ENCODE measurements around the gene TECTA.
"Not testable (repeated sequence)": the region's sequence is repeated elsewhere in the genome, so short reads cannot be mapped to it uniquely, and the experiment has no call there.

The TECTA gene

DNA sequence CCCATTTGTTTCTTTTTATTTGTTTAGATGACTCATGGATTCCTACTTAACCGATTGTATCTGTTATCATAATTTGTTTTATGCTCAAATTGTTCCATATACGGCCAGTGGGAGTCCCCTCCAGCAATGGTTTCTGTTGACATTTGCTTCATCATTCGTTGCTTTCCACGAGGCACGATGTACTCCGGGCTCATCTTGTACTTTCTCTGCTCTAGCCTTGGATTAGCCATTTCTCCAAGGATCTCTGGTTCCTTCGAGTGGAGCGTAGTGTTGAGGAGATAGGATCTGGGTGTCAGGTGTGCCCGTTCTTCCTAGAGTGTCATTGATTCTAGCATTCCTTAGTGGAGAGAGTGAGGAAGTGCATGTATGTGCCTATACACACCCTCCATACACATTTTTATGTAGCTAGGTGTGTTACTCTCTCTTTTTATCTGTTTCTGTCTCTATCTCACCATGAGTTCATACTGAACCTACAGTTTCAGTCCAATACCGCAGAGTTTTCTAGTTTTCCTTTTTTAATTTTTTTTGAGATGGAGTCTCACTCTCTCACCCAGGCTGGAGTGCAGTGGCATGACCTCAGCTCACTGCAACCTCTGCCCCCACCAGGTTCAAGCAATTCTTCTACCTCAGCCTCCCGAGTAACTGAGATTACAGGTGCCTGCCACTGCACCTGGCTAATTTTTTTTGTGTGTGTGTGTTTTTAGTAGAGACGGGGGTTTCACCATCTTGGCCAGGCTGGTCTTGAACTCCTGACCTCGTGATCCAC is 31.4 kb downstream of the TECTA start:
- no peak for DNase-seq

DNA sequence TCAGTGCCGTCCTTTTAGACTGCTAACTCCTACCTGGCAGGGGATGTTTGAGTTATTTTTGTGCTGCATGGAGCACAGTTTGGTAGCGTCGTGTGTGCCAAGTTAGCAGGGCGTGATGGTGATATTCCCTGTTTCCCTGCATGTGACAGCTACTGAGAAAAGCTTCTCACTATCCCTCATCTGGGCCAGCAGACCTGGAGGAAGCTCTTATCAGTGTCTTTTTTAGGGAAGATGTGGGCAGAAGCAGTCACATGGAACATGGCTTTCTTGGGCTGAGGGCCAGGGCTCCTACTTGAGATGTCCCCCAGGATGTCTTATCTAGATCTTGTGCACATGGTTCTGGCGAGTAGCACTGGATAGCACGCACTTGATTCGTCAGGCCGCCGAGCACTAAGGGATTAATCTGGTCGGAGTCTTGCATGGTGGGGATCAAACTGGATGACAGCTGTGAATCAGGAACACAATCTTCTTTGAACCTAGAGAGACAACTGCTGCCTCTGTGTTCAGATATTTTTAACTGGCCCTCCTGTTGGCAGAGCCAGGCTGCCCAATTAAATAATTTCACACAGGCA is 33.8 kb downstream of the TECTA start:
- no peak for DNase-seq

DNA sequence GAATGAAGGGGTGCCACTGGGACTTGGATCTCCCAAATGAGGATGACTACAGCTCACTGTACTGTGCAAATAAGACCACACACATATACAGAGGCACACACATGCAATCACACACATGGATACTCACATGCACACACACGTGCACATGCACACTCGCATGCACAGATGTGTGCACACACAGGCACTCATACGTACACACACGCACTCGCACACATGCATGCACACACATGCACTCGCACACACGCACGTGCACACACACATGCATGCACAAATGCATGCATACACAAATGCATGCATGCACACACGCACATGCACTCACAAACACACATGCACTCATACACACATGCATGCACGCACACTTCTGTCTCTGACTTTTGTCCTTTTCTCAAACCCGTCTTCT is 36.0 kb downstream of the TECTA start:
- no peak for DNase-seq

DNA sequence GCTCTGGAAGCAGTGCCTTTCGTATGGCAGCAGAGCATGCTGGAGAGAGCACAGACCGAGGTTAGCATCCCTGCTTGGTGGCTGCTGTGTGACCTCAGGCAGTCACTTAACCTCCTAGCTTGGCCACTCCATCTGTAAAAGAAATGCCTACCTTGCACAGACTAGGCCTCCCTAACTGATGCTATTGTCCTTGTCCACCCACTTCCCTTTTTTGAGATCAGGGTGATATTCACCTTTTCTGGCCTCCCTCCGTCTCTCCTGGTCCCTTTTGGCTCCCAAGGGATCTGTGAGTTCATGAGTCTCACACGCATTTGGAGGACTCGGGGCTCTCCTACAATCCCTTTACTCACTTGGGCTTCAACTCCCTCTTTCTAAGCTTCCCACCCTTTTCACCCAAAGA is 37.2 kb downstream of the TECTA start:
- DNase-seq, result no peak

DNA sequence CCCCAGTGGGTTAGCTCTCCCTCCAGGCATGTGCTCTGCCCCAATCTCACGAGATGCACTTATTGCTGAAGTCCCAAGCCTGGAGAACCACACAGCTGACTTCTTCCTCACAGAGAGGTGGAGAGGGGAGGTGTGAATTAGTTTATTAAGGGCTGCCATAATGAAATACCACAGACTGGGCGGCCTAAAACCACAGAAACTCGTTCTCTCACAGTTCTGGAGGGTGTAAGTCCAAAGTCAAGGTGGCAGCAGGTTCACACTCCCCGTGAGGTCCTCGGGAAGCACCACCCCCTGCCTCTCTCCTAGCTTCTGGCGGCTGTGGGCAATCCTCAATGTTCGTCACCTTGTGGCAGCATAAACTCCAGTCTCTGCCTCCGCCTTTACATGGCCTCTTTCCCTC is 39.3 kb downstream of the TECTA start:
- DNase-seq, result no peak

DNA sequence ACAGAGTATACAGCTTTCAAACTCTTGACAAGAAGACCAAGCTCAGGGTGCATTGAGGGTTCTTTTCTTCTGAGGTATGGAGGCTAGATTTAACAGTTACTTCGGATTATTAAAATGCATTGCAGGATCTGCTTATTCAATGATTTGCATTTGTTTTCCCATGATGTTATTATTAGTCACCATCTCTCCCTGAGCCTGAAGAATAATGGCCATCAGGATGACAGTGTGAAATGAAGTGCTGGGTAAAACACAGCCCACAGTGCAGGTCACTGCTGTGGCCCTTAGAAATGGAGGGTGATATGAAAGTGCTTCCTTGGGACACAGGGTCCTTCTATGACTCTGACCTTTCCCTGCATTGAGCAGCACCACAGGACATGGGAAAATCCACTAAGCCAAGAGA is 40.0 kb downstream of the TECTA start:
- no peak for DNase-seq

DNA sequence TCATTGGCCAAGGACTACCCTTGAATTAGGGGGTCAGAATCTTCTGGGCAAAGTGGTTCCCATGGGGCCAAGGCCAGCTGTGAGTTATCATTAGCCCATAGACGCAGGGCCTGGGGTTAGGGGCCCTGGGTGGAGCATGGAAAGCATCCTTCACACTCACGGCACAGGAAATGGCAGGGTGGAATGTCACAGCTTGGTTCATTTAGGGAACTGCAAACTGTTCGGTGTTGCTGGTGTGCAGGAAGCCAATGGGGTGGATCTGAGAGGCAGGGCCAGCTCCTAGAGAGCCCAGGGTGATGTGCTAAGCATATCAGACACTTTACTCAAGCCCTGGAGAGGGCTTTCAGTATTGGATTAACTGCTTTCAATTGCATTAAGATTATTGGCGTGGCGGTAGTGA is 42.9 kb downstream of the TECTA start:
- DNase-seq, result no peak

DNA sequence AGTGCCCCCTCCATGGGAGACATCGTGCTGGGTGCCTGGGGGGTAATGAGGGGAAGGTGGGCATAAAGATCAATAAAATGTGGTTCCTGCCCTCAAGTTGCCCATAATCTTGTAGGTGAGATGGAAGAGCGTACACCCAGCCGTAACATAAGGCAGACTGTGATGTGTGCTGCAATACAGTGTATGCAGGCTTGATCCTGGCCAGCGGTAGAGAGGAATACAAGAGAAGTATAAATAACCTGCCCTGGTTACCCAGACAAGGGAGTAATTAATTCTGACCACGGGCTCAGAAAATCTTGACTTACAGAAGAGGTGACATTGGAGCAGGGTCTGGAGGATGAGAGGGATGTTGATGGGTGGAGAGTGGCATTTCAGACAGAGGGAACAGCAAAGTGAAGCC is 43.7 kb downstream of the TECTA start:
- no peak for DNase-seq

DNA sequence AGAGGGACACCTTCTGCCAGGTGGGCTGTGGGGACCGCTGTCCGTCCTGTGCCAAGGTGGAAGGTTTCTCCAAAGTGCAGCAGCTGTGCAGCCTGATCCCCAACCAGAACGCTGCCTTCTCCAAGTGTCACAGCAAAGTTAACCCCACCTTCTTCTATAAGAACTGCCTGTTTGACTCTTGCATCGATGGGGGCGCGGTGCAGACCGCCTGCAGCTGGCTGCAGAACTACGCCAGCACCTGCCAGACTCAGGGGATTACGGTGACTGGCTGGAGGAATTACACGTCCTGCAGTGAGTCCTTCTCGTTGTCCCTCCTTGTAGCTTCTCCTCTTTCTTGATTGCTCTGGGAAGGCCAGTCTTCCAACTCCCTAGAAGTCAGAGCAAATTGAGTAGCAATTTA is 44.8 kb downstream of the TECTA start:
- DNase-seq, result no peak

DNA sequence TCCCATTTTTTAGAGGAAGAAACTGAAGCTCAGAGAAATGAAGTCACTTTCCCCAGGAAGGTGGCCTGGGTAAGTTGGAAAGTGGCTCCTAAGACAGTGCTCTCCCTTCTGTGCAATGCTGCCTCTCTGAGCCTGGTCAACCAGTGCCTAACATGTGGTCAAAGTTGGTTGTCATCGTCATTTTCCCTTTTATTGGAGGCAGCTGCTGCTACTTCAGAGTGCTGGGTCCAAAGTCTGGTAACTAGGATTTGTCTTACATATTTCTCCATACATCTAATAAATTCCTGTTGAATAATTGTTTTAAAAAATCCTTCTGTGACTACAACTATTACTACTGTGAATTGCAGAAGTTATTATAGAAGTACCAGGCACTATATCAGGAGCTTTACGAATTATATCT is 48.1 kb downstream of the TECTA start:
- DNase-seq, result no peak

DNA sequence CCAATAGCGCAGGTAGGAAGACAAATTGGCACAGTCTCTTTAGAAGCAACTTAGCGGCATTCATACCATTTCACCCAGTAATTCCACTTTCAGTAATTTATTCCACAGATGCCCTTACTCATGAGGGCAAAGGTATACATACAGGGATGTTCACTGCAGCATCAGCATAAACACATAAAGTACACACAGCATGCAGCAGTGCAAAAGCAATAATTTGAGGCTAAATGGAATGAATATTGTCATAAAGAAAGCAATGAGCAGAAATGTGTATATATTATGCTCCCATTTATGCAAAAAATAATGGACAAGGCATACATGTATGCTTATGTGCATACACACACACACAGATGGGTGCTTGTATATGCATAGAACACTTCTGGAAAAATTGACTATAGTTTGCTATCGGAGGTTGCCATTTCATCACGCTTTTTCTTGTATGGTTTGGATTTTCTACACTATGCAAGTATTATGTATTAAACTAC is 50.2 kb downstream of the TECTA start:
- no peak for DNase-seq

DNA sequence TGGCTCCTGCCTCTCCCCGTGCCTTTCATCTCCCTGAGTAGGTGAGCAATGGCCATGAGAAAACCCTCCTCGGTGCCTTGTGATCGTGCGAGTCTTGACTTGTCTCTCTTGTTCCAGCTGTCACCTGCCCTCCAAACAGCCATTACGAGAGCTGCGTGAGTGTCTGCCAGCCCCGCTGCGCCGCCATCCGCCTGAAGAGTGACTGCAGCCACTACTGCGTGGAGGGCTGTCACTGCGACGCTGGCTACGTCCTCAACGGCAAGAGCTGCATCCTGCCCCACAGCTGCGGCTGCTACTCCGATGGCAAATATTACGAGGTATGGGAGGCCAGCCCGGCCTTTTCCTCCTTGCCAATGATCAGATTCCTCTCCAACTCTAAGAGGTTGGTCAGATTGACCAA is 51.7 kb downstream of the TECTA start:
- DNase-seq, result no peak

DNA sequence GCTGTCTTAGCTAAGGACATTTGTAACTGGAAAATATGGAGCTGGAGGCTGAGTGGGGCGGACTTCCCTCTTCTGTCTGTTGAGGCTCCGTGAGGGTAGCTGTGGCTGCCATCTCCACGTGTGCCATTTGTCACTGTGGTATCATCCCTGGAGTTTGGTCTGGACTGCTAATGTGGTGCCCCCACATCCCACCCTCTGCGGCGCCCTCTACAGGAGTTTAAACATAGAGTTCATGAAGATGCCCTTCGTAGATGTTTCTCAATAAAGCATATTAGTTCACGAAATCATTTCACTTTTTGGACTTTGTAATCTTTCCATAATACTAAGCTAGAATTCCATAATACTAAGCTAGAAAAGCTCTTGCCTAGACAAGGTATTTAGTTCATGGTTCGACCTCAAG is 52.4 kb downstream of the TECTA start:
- no peak for DNase-seq

DNA sequence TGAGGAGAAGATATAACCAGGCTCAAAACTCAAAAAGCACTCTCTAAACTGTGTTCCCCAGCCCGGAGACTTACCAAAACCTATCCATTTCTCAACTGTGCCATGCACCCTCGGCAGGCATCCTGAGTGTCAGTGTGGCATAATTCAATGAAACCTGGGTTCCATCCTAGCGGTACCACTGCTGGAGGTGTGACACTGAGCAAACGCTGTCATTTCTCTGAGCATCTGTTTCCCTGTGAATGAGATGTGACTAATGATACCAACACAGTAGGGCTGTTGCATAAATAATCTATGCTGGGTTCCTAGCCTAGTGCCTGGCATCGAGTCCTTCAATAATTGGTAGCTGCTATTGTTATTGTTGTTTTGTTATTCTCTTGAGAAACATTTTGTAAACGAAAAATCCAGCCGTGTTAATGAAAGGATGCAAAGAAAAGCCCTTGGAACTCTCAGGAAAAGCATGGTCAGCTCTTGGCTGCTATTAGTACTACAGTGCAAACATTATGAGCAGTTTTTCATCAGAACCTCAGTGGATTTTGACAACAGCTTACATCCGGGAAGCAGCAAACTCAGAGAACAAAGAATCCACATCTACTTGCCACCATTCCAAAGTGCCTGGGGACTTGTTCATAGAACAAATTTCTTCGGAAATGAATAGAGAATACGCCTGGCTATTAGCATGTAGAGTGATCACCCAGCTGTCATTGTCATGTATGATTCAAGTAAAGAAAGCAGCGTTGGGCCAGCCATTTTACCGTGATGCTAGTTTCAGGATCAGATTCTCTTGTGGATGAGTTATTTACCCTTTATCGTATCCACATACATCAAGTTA is 53.7 kb downstream of the TECTA start:
- DNase-seq, result no peak

DNA sequence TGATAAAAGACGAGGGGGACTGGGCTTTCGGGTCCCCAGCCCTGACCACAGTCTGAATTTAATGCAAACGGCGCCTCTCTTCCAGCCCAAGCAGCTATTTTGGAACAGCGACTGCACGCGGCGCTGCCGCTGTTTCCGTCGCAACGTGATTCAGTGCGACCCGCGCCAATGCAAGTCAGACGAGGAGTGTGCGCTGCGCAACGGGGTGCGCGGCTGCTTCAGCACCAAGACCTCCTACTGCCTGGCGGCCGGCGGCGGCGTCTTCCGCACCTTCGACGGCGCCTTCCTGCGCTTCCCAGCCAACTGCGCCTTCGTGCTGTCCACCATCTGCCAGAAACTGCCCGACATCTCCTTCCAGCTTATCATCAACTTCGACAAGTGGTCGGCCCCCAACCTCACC is 56.7 kb downstream of the TECTA start:
- no peak for DNase-seq

DNA sequence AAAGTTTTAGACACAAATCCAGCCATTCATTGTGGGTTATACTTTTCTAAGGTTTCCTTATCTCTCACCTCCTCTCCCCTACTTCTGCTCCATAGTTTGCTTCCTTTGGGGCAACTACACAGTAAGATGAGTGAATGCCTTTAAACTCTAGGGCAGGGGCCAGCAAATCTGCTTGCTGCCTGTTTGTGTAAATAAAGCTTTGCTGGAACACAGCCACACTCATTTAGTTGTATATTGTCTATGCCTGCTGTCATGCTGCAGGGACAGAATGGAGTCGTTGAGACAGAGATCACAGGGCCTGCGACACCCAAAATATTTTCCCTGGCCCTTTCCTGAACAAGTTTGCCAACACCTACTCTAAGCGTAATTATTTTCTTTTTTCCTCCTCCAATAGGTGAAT is 58.7 kb downstream of the TECTA start:
- peak in 1 of 2 experiments; percentile 2 for DNase-seq

DNA sequence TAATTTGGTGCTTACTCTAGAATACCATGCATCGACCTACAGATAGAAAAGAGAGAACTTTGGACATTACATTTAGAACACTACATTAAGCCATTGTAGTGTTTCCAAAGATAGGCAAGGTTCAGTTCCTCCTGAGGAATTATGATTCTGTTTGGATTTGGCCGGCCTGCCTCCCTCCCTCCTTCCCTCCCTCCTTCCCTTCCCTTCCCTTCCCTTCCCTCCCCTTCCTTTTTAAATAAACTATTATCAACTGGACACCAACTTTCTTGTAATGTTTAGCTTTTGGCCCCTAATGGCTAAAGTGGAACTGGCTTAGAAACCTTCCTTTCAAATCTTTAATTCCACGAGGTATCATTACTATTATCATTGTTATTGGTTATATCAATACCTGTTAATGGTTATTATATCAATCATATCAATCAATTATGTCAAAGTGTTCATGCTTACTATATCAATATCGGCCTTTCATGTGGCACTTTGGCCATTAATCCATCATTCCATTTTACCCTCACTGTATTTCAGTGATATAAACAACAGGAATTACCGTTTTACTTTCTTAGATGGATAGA is 60.4 kb downstream of the TECTA start:
- DNase-seq, result no peak

DNA sequence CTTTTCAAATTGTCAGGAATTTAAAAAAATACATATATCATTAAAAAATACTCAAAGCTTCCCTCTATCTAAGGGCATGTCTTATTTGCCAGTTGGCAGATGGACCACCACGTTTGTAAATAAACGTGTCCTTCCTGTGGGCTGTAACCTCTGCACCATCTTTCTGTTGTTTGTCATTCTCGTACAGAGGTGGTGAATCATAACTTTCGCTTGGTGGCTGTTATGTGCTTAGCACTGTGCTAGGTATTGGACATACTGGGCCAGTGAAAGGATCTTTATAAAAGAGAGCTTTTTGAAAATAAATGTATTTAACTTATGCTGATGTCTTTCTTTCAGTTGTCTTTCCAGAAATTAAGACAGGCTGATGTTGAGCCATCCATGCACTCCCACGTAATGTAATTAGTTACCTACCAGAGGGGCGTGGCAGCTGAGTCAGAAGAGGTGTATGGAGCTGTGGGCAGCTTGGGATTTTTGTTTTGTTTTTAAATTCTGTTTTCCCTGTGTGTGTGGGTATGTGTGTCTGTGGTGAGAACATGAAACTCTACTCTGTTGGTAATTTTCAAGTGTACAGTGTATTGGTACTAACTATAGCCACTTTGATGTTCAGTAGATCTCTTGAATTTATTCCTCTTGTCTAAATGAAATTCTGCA is 62.7 kb downstream of the TECTA start:
- no peak for DNase-seq

DNA sequence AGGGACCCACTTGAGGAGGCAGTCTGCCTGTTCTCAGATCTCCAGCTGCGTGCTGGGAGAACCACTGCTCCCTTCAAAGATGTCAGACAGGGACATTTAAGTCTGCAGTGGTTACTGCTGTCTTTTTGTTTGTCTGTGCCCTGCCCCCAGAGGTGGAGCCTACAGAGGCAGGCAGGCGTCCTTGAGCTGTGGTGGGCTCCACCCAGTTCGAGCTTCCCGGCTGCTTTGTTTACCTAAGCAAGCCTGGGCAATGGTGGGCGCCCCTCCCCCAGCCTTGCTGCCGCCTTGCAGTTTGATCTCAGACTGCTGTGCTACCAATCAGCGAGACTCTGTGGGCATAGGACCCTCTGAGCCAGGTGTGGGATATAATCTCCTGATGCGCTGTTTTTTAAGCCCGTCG is 76.6 kb downstream of the TECTA start:
- not testable (repeated sequence) for DNase-seq

DNA sequence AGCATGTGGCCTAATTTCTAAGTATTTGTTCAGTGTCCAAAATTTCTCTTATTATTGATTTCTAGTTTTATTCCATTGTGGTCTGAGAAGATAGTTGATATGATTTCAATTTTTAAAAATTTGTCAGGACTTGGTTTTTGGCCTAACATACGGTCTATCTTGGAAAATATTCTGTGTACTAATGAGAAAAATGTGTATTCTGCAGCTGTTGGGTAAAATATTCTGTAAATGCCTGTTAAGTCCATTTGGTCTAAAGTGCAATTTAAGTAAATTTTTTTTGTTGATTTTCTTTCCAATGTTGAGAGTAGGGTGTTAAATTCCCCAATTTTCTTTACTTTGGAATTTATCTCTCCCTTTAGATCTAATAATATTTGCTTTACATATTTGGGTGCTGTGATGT is 78.3 kb downstream of the TECTA start:
- DNase-seq, result no peak

DNA sequence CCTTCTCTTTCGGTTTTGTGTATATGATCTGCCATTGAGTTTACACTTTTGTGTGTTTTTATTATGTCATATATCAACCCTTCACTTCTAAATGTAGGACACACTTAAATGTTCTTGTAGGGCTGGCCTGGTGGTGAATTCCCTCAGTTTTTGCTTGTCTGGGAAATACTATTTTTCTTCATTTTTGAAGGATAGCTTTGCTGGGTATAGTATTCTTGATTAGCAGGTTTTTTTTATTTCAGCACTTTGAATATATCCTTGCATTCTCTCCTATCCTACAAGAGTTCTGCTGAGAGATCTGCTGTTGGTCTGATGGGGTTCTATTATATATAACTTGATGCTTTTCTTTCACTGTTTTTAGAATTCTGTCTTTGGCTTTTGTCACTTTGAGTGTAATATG is 79.1 kb downstream of the TECTA start:
- DNase-seq, result no peak

DNA sequence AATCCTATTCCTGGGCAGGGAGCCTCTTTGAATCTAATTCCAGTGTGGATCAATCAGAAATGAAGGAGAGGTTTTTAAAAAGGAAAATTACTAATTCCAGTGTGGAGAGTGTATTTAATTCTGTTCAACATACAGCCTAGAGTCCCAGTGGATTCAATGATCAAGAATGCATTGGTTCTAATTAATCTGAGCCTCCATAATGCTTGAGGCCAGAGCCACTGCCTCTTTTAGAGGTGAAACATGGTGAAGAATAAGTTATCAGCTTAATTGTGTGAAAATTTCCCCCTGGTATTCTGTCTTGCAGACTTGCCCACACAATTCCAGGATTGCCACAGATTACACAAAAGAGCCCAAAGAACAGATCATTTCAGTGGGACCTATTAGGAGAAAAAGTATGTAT is 87.7 kb downstream of the TECTA start:
- no peak for DNase-seq

DNA sequence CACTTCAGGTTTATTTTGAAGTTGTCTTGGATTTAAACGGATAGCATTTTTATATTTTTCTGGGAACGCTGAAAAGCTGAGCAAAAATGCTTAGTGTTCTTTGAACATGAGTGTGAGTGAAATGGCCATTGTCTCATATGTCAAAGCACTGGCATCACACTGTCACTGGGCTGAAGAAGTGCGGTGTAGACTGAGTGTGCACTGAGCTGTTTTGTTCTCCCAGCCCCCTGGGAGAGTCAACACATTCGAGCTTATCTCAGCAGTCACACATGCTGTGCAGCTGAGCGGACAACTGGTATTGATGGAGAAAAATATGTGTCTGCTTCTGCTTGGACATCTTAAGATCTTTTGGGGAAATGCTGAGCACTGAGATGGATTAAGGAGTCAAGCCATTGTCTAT is 90.8 kb downstream of the TECTA start:
- DNase-seq, result no peak
